Vagina (tissue), 2 donors: ENCODE measurements around the gene FRMD1.

Experiments
- POLR2A ChIP-seq, 2 donors: fragments of 450-650 bp; IDR thresholded peaks; one replicate each; pipeline ENCODE4 v1.6.1; 2017; ENCODE audit warnings: antibody characterized with exemption in 2 of 2, mild to moderate bottlenecking in 2 of 2, moderate library complexity in 2 of 2
- POLR2AphosphoS5 ChIP-seq, 2 donors: sonication (generic); formaldehyde crosslinking; IDR thresholded peaks; one replicate each; pipeline ENCODE4 v1.9.0; 2017; ENCODE audit warnings: antibody characterized with exemption in 2 of 2, mild to moderate bottlenecking in 2 of 2, low read depth in 1 of 2; ENCODE audit not compliant: insufficient read depth in 1 of 2
- TF ChIP-seq, protein P1 (sequence below), 3 experiments: fragments of 450-650 bp in 2 of 3; fragments of 200-600 bp in 1 of 3; sonication (generic) in 1 of 3; IDR thresholded peaks; one replicate each; pipeline ENCODE4 v1.5.1; 2017 to 2019; ENCODE audit warnings: antibody characterized with exemption in 3 of 3, mild to moderate bottlenecking in 2 of 3, moderate library complexity in 2 of 3

DNA sequence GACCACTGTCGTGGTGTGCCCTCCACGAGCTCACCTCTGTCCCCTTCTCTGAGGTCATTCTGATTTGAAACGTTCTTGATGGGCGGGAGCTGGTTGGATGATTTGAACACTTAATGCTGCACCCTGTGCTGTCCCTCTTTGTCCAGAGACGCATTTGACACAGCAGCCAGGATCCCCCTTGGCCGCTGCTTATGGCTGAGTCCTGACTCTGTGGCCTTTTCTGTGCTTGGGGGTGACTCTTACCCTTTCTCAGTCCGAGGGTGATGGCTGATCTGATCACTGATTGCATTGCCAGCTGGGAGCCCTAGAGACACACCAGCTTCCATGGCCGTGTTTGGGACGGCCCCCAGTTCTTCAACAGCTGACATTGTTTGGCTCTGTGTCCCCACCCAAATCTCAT, 43.5 kb upstream of the FRMD1 start:
- TF ChIP-seq, protein P1, sequence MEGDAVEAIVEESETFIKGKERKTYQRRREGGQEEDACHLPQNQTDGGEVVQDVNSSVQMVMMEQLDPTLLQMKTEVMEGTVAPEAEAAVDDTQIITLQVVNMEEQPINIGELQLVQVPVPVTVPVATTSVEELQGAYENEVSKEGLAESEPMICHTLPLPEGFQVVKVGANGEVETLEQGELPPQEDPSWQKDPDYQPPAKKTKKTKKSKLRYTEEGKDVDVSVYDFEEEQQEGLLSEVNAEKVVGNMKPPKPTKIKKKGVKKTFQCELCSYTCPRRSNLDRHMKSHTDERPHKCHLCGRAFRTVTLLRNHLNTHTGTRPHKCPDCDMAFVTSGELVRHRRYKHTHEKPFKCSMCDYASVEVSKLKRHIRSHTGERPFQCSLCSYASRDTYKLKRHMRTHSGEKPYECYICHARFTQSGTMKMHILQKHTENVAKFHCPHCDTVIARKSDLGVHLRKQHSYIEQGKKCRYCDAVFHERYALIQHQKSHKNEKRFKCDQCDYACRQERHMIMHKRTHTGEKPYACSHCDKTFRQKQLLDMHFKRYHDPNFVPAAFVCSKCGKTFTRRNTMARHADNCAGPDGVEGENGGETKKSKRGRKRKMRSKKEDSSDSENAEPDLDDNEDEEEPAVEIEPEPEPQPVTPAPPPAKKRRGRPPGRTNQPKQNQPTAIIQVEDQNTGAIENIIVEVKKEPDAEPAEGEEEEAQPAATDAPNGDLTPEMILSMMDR (IDR thresholded peaks at IDR 0.05): no peak
- TF ChIP-seq POLR2AphosphoS5 (IDR thresholded peaks at IDR 0.05; ENCODE audit: insufficient read depth in 1 of 2, low read depth in 1 of 2) (no peak), POLR2A (IDR thresholded peaks at IDR 0.05) (no peak)
